H1 (cell line): Measurements from ENCODE around the gene THRB. TPM values are rescaled to one million over a fixed set of nuclear protein-coding genes. Genes with fewer than 3 reads are reported as not detected.

ENCODE experiments used
- CREB1 ChIP-seq: IDR thresholded peaks from 2 replicates; pipeline ENCODE4 v1.6.1; 2012; ENCODE audit warnings: inconsistent platforms
- USF2 ChIP-seq: IDR thresholded peaks from 2 replicates; pipeline ENCODE4 v1.6.1; 2011; ENCODE audit warnings: low read length, improper control_type of control experiment
- polyA plus RNA-seq, 7 experiments: library from polyadenylated mRNA; depleted of rRNA in 3 of 7; stranded (reverse) in 5 of 7; unstranded in 2 of 7; fragments of >200 nt in 5 of 7; fragments of 200-250 nt in 2 of 7; gene quantifications; 1 replicate in 5 of 7; 2 replicates in 1 of 7; 4 replicates in 1 of 7; pipeline versions ENCODE4 v1.2.1 to v1.2.3, GENCODE V29; 2011 to 2013; ENCODE audit warnings: missing spikeins in 2 of 7, mixed read lengths in 2 of 7
- total RNA-seq: library from RNA; stranded (reverse); fragmentation: NEBNext Ultra II Directional; extraction: Animal tissue kit (Norgen Biotek cat#: 25700); gene quantifications from 2 replicates; pipeline ENCODE4 v1.2.1, GENCODE V29; 2021

Gene THRB
- total and polyA plus RNA-seq, 2 of the 8 experiments (the other 6 are each of a cell fraction or from before 2014, with no cell fraction given): 0.98 to 3.9 TPM

GRCh38 chr3:24538891-24539290, 44.2 kb upstream of the THRB start (continued):
- TF ChIP-seq CREB1: no peak
- TF ChIP-seq USF2: no peak
